MM.1S (cell line): Measurements from ENCODE around the gene TAF6L.

ENCODE experiments used
- DNase-seq: peaks from one replicate; pipeline ENCODE4 v3.0.0-alpha.2; 2015
- H2AFZ ChIP-seq: fragments of 300-600 bp; sonication (generic); 2 replicates; pipeline ENCODE4 v1.6.0; 2016; ENCODE audit warnings: antibody characterized with exemption, low read length
- H3F3A ChIP-seq: fragments of 300-600 bp; sonication (generic); 2 replicates; pipeline ENCODE4 v1.6.1; 2016; ENCODE audit warnings: mild to moderate bottlenecking, antibody characterized with exemption, low read length, moderate library complexity, mixed read lengths; ENCODE audit not compliant: insufficient read depth
- H3K27ac ChIP-seq: fragments of 300-600 bp; sonication (generic); 2 replicates; pipeline ENCODE4 v1.5.1; 2016; ENCODE audit warnings: mild to moderate bottlenecking, low read length
- H3K27me3 ChIP-seq: fragments of 300-600 bp; sonication (generic); replicated peaks from 2 replicates; pipeline ENCODE4 v1.6.0; 2016; ENCODE audit warnings: low read length; ENCODE audit not compliant: insufficient read depth
- H3K36me3 ChIP-seq: fragments of 300-600 bp; sonication (generic); replicated peaks from 2 replicates; pipeline ENCODE4 v1.6.1; 2016; ENCODE audit warnings: mild to moderate bottlenecking, low read length, mixed read lengths; ENCODE audit not compliant: insufficient read depth
- H3K4me1 ChIP-seq: fragments of 300-600 bp; sonication (generic); 2 replicates; pipeline ENCODE4 v1.6.1; 2016; ENCODE audit warnings: low read length, mixed read lengths
- H3K4me2 ChIP-seq: fragments of 300-600 bp; sonication (generic); 2 replicates; pipeline ENCODE4 v1.6.0; 2016; ENCODE audit warnings: low read depth, low read length
- H3K4me3 ChIP-seq: fragments of 300-600 bp; sonication (generic); 2 replicates; pipeline ENCODE4 v1.5.1; 2016; ENCODE audit warnings: low read length, mixed read lengths
- H3K79me2 ChIP-seq: fragments of 300-600 bp; sonication (generic); 2 replicates; pipeline ENCODE4 v1.6.1; 2016; ENCODE audit warnings: mixed run types, low read length, mixed read lengths
- H3K9ac ChIP-seq: fragments of 300-600 bp; sonication (generic); 2 replicates; pipeline ENCODE4 v1.6.1; 2016; ENCODE audit warnings: low read length, mixed read lengths
- H3K9me2 ChIP-seq: fragments of 300-600 bp; sonication (generic); replicated peaks from 2 replicates; pipeline ENCODE4 v1.6.1; 2016; ENCODE audit warnings: mild to moderate bottlenecking, low read length, mixed read lengths; ENCODE audit not compliant: insufficient read depth
- H3K9me3 ChIP-seq: fragments of 300-600 bp; sonication (generic); replicated peaks from 2 replicates; pipeline ENCODE4 v1.6.1; 2016; ENCODE audit warnings: mild to moderate bottlenecking, low read length, mixed read lengths; ENCODE audit not compliant: insufficient read depth
- H4K20me1 ChIP-seq: fragments of 300-600 bp; sonication (generic); 2 replicates; pipeline ENCODE4 v1.6.1; 2016; ENCODE audit warnings: mild to moderate bottlenecking, low read length, moderate library complexity, mixed read lengths; ENCODE audit not compliant: insufficient read depth
- EZH2 ChIP-seq: fragments of 300-600 bp; sonication (generic); optimal IDR thresholded peaks from 2 replicates; pipeline ENCODE3; 2017; ENCODE audit warnings: low read depth, mild to moderate bottlenecking, antibody characterized with exemption, low read length, mixed read lengths
- EZH2phosphoT487 ChIP-seq: fragments of 300-600 bp; sonication (generic); IDR thresholded peaks from 2 replicates; pipeline ENCODE4 v1.6.1; 2018; ENCODE audit warnings: antibody characterized with exemption, low read length
- TF ChIP-seq, protein P1 (sequence below): fragments of 300-600 bp; sonication (generic); IDR thresholded peaks from 2 replicates; pipeline ENCODE4 v1.5.1; 2016; ENCODE audit warnings: antibody characterized with exemption, low read length, mixed read lengths

The TAF6L gene

DNA sequence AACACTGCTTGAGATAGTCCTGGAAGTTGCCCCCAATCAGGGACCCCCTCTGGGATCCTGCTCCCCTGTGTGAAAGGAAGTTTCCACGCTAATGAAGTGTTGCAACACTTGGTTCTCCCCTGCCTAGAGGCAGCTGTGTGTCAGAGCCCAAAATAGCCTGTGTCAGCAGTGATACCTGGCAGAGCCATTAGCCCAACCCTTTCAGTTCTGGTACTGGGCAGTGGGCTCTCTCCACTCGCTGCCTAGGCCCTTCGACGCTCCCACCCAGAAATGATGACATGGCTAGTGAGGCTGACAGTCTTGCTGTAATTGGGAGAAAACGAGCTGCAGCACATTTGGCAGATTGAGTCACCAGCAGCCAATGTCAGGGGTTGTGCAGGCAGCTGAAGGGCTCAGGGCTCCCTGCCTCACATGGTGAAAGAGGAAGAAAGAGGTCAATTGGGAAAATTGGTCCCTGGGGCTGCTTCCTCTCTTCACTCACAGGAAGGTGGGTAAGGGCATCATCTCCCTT is 35.5 kb downstream of the TAF6L start:
- H2AFZ ChIP-seq, result peak overlapping the region; percentile 91; the same call in 1 of the 2 replicates
- H3F3A ChIP-seq, result peaks cover 23% of the 10 kb centered on the region
- H3K4me3 ChIP-seq, result peak overlapping the region; percentile 70
- TF ChIP-seq EZH2phosphoT487 (no peak), EZH2 (no peak)
- TF ChIP-seq, protein P1, sequence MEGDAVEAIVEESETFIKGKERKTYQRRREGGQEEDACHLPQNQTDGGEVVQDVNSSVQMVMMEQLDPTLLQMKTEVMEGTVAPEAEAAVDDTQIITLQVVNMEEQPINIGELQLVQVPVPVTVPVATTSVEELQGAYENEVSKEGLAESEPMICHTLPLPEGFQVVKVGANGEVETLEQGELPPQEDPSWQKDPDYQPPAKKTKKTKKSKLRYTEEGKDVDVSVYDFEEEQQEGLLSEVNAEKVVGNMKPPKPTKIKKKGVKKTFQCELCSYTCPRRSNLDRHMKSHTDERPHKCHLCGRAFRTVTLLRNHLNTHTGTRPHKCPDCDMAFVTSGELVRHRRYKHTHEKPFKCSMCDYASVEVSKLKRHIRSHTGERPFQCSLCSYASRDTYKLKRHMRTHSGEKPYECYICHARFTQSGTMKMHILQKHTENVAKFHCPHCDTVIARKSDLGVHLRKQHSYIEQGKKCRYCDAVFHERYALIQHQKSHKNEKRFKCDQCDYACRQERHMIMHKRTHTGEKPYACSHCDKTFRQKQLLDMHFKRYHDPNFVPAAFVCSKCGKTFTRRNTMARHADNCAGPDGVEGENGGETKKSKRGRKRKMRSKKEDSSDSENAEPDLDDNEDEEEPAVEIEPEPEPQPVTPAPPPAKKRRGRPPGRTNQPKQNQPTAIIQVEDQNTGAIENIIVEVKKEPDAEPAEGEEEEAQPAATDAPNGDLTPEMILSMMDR, result no peak
- peaks cover 29% of the 10 kb centered on the region for H3K79me2 ChIP-seq
- H3K36me3 ChIP-seq, result peaks cover 8% of the 10 kb centered on the region
- no peaks in the 10 kb centered on the region for H4K20me1 ChIP-seq
- H3K9ac ChIP-seq, result peak overlapping the region; percentile 84
- peak; percentile 61 for DNase-seq
- H3K27me3 ChIP-seq, result no peaks in the 10 kb centered on the region
- no peaks in the 10 kb centered on the region for H3K9me3 ChIP-seq
- H3K4me2 ChIP-seq, result peak overlapping the region; percentile 99
- peaks cover 35% of the 10 kb centered on the region for H3K4me1 ChIP-seq
- H3K27ac ChIP-seq, result peak overlapping the region; percentile 89
- H3K9me2 ChIP-seq, result no peaks in the 10 kb centered on the region

DNA sequence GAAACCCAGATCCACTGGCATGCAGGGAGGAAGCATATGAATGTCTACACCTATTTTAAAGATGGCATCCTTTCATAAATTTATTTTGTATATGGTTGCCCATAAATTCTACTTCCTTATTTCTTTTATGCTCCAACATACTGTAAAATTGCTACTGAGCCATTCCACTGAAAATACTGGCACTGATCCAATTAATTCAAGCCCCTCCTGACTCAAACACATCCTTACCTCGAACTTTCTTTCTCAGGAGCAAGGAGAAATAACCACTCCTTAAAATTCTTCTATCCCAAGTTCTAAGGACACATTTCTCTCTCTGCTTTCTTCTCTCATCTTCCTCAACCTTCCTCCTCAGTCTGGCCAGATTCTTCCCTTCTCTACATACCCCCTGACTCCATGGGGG is 39.6 kb downstream of the TAF6L start:
- H3F3A ChIP-seq, result peaks cover 20% of the 10 kb centered on the region
- H2AFZ ChIP-seq, result no peak overlapping the region
- no peak overlapping the region for H3K9ac ChIP-seq
- peaks cover 27% of the 10 kb centered on the region for H3K4me1 ChIP-seq
- H4K20me1 ChIP-seq, result no peaks in the 10 kb centered on the region
- H3K36me3 ChIP-seq, result no peaks in the 10 kb centered on the region
- no peaks in the 10 kb centered on the region for H3K27me3 ChIP-seq
- no peak overlapping the region for H3K4me2 ChIP-seq
- no peaks in the 10 kb centered on the region for H3K79me2 ChIP-seq
- H3K27ac ChIP-seq, result no peak overlapping the region
- no peak for DNase-seq
- H3K9me3 ChIP-seq, result no peaks in the 10 kb centered on the region
- no peak overlapping the region for H3K4me3 ChIP-seq
- TF ChIP-seq EZH2 (no peak), EZH2phosphoT487 (no peak)
- TF ChIP-seq, protein P1, result no peak
- H3K9me2 ChIP-seq, result no peaks in the 10 kb centered on the region

GRCh38 chr11:62811659-62812058 is 40.5 kb downstream of the TAF6L start:
- H3K9me3 ChIP-seq, result no peaks in the 10 kb centered on the region
- H3K27me3 ChIP-seq, result no peaks in the 10 kb centered on the region
- H3K79me2 ChIP-seq, result no peaks in the 10 kb centered on the region
- H3F3A ChIP-seq, result peaks cover 16% of the 10 kb centered on the region
- no peak overlapping the region for H3K9ac ChIP-seq
- no peak overlapping the region for H3K27ac ChIP-seq
- H3K4me2 ChIP-seq, result no peak overlapping the region
- H3K36me3 ChIP-seq, result no peaks in the 10 kb centered on the region
- no peaks in the 10 kb centered on the region for H3K9me2 ChIP-seq
- TF ChIP-seq EZH2 (no peak), EZH2phosphoT487 (no peak)
- TF ChIP-seq, protein P1, result no peak
- H3K4me1 ChIP-seq, result peaks cover 20% of the 10 kb centered on the region
- H2AFZ ChIP-seq, result no peak overlapping the region
- DNase-seq, result no peak
- no peak overlapping the region for H3K4me3 ChIP-seq
- no peaks in the 10 kb centered on the region for H4K20me1 ChIP-seq
